ENCODE results near the gene SLN. TPM values are rescaled to one million over a fixed set of nuclear protein-coding genes. Genes with fewer than 3 reads are reported as not detected.

SLN gene
- polyA plus RNA-seq, 1 donor: 6.1 TPM

DNA sequence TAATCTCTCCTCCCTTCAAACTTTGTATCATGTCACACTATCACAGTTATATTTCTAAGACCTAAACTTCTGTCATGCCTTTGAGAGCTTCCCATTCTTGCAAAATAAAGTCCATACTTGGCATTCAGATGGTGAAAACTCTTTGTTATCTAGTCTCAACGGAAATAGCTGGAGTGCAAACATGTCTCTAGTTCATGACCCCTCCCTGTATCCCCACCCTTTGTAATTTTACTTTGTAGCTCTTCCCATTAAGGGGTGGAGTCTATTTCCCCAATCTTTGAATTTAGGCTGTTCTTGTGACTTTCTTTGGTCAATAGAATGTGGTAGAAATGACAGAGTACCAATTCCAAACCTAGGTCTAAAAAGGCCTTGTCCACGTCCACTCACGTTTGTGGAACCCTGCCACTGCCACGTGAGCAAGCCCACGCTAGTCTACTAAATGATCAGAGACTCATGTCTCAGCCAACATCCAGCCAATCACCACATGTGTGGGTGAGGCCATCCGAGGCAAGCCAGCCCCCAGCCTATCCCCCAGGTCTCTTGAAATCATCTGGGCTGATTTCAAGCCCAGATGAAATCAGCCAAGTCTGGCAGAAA, 23.4 kb downstream of the SLN start:
- Histone ChIP-seq H3K36me3 (ENCODE audit: control insufficient read depth, insufficient read depth, low read length) (no peaks in the 10 kb centered on the region), H3K4me3 (ENCODE audit: low read length) (no peak overlapping the region), H3K4me1 (ENCODE audit: control insufficient read depth, insufficient read depth, low read length) (no peaks in the 10 kb centered on the region), H3K27ac (ENCODE audit: low read length) (no peak overlapping the region), H3K27me3 (ENCODE audit: control insufficient read depth, insufficient read depth, low read length) (peaks cover 4% of the 10 kb centered on the region), H3K9me3 (ENCODE audit: control insufficient read depth, low read depth, low read length) (no peaks in the 10 kb centered on the region)
- WGBS (ENCODE audit: insufficient coverage, low lambda C conversion rate): no CpG with 5 or more reads among the region's 6 CpGs
- DNase-seq: no peak

DNA sequence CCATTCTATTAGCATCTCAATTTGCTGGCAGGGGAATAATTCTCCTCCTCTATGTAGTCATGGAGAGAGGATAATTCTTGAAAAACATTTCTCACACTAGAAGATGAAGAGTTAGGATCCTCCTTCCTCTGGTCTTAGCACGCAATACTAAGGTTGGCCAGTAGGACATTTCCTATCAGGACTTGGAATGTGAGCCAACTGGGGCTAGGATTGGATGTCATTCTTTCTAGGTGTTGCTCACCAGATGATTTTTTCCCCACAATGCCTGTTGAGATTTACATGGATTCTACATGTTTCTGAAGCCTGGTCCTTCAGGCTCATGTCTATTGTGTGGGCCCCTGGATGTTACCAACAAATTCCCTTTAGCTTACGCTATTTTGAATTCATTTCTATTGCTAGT, 28.0 kb downstream of the SLN start:
- no CpG with 5 or more reads among the region's 2 CpGs for WGBS (ENCODE audit: insufficient coverage, low lambda C conversion rate)
- Histone ChIP-seq H3K27ac (ENCODE audit: low read length) (no peak overlapping the region), H3K27me3 (ENCODE audit: control insufficient read depth, insufficient read depth, low read length) (no peaks in the 10 kb centered on the region), H3K9me3 (ENCODE audit: control insufficient read depth, low read depth, low read length) (no peaks in the 10 kb centered on the region), H3K4me1 (ENCODE audit: control insufficient read depth, insufficient read depth, low read length) (no peaks in the 10 kb centered on the region), H3K4me3 (ENCODE audit: low read length) (no peak overlapping the region), H3K36me3 (ENCODE audit: control insufficient read depth, insufficient read depth, low read length) (no peaks in the 10 kb centered on the region)
- no peak for DNase-seq

DNA sequence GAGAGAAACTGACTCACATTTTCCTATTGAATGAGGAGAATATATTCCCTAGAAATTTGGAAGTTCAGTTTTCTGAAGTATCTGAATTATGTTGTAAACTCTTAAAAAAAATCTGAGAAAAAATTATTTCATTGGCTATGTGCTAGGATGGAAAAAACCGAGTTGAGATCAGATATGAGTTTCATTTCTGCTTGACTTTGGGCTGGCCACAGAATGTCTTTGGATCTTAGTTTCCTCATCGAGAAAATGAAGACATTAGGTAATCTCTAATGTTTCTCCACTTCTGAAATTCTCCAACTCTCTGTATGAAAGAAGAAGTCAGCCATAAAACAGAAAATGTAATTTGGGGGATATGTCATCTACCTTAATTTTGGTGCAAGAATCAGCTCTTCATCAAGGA, 28.8 kb downstream of the SLN start:
- no peak overlapping the region for H3K27ac ChIP-seq (ENCODE audit: low read length)
- DNase-seq: no peak
- H3K4me3 ChIP-seq (ENCODE audit: low read length): no peak overlapping the region
- 78% methylated on average over 1 of the region's 2 CpGs for WGBS (ENCODE audit: insufficient coverage, low lambda C conversion rate)
- no peaks in the 10 kb centered on the region for H3K4me1 ChIP-seq (ENCODE audit: control insufficient read depth, insufficient read depth, low read length)
- H3K36me3 ChIP-seq (ENCODE audit: control insufficient read depth, insufficient read depth, low read length): no peaks in the 10 kb centered on the region
- H3K27me3 ChIP-seq (ENCODE audit: control insufficient read depth, insufficient read depth, low read length): no peaks in the 10 kb centered on the region
- no peaks in the 10 kb centered on the region for H3K9me3 ChIP-seq (ENCODE audit: control insufficient read depth, low read depth, low read length)

DNA sequence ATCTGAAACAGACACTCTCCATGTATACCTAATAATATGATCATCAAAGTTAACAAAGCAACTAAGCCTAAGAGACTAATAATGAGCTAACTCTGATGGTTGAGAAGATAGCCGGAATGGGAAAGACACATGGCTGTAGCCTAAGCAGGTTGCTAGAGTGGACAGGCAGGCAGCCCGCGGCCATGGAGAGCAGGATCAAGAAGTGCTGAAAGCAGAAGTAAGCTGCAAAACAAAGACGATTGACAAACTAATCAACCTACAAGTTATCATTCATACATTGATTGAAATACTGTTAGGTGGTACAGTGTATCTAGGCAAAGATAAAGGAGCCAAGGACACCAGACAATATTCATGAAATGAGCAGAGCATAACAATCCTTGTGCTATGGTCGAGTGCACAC, 29.3 kb downstream of the SLN start:
- H3K9me3 ChIP-seq (ENCODE audit: control insufficient read depth, low read depth, low read length): no peaks in the 10 kb centered on the region
- no peaks in the 10 kb centered on the region for H3K4me1 ChIP-seq (ENCODE audit: control insufficient read depth, insufficient read depth, low read length)
- WGBS (ENCODE audit: insufficient coverage, low lambda C conversion rate): no CpG with 5 or more reads among the region's 5 CpGs
- no peaks in the 10 kb centered on the region for H3K36me3 ChIP-seq (ENCODE audit: control insufficient read depth, insufficient read depth, low read length)
- no peak for DNase-seq
- H3K4me3 ChIP-seq (ENCODE audit: low read length): no peak overlapping the region
- no peak overlapping the region for H3K27ac ChIP-seq (ENCODE audit: low read length)
- no peaks in the 10 kb centered on the region for H3K27me3 ChIP-seq (ENCODE audit: control insufficient read depth, insufficient read depth, low read length)

DNA sequence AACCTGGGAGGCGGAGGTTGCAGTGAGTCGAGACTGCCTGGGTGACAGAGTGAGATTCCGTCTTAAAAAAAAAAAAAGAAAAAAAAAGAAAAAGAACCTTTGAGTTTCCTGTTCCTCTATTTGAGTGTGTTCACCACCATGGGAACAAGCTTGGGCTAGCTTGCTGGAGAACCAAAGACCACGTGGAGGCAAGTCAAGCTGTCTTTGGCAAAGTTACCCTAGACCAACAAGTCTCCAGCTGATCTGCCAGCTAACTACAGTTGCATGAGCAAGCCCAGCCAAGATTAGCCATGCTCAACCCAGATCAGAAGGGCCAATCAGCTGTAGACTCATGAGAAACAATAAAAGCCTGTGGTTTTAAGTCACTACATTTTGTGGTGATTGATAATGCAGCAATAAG, 29.7 kb downstream of the SLN start:
- WGBS (ENCODE audit: insufficient coverage, low lambda C conversion rate): no CpG with 5 or more reads among the region's 4 CpGs
- H3K36me3 ChIP-seq (ENCODE audit: control insufficient read depth, insufficient read depth, low read length): no peaks in the 10 kb centered on the region
- no peak for DNase-seq
- H3K9me3 ChIP-seq (ENCODE audit: control insufficient read depth, low read depth, low read length): no peaks in the 10 kb centered on the region
- H3K4me1 ChIP-seq (ENCODE audit: control insufficient read depth, insufficient read depth, low read length): no peaks in the 10 kb centered on the region
- no peak overlapping the region for H3K27ac ChIP-seq (ENCODE audit: low read length)
- H3K4me3 ChIP-seq (ENCODE audit: low read length): no peak overlapping the region
- H3K27me3 ChIP-seq (ENCODE audit: control insufficient read depth, insufficient read depth, low read length): no peaks in the 10 kb centered on the region

DNA sequence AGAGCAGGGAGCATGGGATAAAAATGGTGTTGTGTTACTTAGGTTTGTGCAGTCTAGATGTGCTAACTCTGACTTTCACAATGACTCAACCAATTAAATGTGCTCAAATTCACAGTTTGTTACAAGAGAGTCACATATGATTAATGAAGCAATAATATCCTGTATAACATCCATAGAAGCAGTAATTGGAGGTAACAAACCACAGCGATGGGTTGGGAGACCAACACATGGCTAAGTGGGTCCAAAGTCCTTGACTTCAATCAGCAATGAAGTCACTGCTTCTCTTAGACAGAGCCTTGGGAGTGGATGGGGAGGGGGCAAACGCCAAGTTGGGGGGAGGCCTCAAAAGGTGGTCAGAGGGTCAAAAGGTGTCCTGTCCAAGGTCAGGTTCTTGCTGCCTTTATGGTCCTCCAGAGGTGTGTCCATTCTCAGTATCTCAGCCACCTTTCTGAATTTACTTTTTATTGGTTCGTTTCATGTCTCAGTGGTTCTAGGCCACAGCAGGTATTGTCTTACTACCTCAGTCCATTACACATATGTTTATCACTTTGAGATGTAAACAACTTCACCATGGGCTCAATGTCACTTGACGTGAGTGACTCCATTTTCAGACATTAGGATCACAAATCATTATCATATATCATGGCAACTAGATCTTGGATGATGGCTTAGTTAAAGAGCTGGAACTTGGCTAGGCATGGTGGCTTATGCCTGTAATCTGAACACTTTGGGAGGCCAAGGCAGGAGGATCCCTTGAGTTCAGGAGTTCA, 32.4 kb downstream of the SLN start:
- 100% methylated on average over 1 of the region's 4 CpGs for WGBS (ENCODE audit: insufficient coverage, low lambda C conversion rate)
- Histone ChIP-seq H3K36me3 (ENCODE audit: control insufficient read depth, insufficient read depth, low read length) (no peaks in the 10 kb centered on the region), H3K9me3 (ENCODE audit: control insufficient read depth, low read depth, low read length) (no peaks in the 10 kb centered on the region), H3K4me3 (ENCODE audit: low read length) (no peak overlapping the region), H3K4me1 (ENCODE audit: control insufficient read depth, insufficient read depth, low read length) (no peaks in the 10 kb centered on the region), H3K27ac (ENCODE audit: low read length) (no peak overlapping the region), H3K27me3 (ENCODE audit: control insufficient read depth, insufficient read depth, low read length) (no peaks in the 10 kb centered on the region)
- no peak for DNase-seq

DNA sequence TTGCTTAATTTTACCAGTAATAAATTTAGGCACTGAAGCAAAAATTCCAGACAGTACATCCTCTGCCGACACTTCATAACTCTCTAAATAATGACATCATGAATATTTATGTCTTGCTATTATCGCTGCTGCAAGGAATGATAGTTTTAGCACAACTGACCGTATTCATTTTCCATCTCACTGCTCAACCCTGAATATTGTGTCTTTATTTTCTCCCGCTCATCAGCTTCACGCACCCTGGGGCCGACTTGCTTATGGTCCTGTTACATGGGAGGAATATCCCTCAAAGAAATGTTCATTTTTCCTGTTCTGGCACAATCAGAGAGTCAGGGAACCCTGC, 33.3 kb downstream of the SLN start:
- Histone ChIP-seq H3K4me3 (ENCODE audit: low read length) (no peak overlapping the region), H3K27me3 (ENCODE audit: control insufficient read depth, insufficient read depth, low read length) (no peaks in the 10 kb centered on the region), H3K36me3 (ENCODE audit: control insufficient read depth, insufficient read depth, low read length) (no peaks in the 10 kb centered on the region), H3K4me1 (ENCODE audit: control insufficient read depth, insufficient read depth, low read length) (no peaks in the 10 kb centered on the region), H3K9me3 (ENCODE audit: control insufficient read depth, low read depth, low read length) (no peaks in the 10 kb centered on the region), H3K27ac (ENCODE audit: low read length) (no peak overlapping the region)
- WGBS (ENCODE audit: insufficient coverage, low lambda C conversion rate): 82% methylated on average over 3 of the region's 6 CpGs
- no peak for DNase-seq

DNA sequence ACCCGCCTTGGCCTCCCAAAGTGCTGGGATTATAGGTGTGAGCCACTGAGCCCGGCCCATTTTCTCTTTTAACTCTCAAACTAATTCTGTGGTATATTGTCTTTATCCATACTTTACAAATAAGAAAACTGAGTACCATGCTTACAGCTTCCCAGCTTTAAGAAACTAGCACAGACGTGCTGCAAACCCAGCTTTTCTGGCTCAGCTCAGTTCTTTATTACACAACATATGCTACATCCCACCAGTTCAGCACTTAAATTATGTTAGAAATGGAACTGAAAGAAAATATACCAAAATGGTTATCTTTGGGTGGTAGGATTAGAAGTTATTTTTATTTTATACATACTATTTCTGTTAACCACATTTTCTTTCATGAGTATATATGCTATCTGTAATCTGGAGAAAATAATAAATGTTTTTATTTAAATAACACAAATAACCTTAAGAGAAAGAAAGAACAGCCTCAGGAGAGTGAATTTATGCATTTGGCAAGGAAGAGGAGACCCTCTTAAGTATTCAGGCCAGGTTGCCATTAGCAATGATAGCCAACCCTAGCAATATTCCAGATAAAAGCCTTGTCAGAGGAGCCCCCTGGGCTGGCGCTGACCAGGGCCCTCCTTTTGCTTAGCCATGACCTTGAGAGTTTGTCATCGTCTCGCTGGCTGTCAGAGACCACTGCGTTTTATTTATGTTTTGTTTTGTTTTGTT, 33.8 kb downstream of the SLN start:
- DNase-seq: no peak
- no CpG with 5 or more reads among the region's 7 CpGs for WGBS (ENCODE audit: insufficient coverage, low lambda C conversion rate)
- Histone ChIP-seq H3K9me3 (ENCODE audit: control insufficient read depth, low read depth, low read length) (no peaks in the 10 kb centered on the region), H3K4me1 (ENCODE audit: control insufficient read depth, insufficient read depth, low read length) (no peaks in the 10 kb centered on the region), H3K27ac (ENCODE audit: low read length) (no peak overlapping the region), H3K27me3 (ENCODE audit: control insufficient read depth, insufficient read depth, low read length) (no peaks in the 10 kb centered on the region), H3K36me3 (ENCODE audit: control insufficient read depth, insufficient read depth, low read length) (no peaks in the 10 kb centered on the region), H3K4me3 (ENCODE audit: low read length) (no peak overlapping the region)

DNA sequence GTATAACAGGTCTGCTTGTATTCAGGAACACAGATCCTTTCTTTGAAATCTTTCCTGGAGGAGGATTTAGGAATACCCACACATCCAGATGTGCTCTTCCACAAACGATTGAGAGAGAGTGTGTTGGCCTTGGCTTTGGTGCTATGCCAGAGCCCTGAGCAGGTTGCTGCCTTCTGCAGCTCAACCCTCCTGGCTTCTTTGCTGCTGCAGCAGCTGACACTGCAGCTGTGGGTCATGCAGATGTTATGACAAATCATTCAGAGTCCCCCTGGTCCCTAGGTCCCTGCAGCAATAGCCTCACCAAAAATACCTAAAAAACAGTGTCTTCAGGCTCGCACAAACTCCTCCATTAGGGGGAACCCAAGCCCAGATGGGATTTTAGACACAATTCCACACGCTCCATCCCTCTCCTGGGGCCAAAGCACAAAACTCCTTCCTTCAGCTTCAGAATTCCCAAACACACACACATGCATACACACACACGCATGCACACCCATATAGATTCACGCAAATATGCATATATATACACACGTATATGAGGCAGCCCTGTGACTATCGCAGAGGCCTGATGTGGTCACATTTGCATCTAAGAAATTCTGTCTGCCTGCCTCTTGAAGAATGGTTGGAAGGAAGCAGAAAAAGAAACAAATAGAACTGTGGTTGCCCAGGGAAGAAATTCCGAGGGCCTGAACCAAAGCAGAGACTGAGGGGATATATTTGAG, 35.4 kb downstream of the SLN start:
- Histone ChIP-seq H3K9me3 (ENCODE audit: control insufficient read depth, low read depth, low read length) (no peaks in the 10 kb centered on the region), H3K36me3 (ENCODE audit: control insufficient read depth, insufficient read depth, low read length) (no peaks in the 10 kb centered on the region), H3K4me3 (ENCODE audit: low read length) (no peak overlapping the region), H3K27me3 (ENCODE audit: control insufficient read depth, insufficient read depth, low read length) (no peaks in the 10 kb centered on the region), H3K4me1 (ENCODE audit: control insufficient read depth, insufficient read depth, low read length) (no peaks in the 10 kb centered on the region), H3K27ac (ENCODE audit: low read length) (no peak overlapping the region)
- DNase-seq: no peak
- WGBS (ENCODE audit: insufficient coverage, low lambda C conversion rate): 100% methylated on average over 1 of the region's 8 CpGs

DNA sequence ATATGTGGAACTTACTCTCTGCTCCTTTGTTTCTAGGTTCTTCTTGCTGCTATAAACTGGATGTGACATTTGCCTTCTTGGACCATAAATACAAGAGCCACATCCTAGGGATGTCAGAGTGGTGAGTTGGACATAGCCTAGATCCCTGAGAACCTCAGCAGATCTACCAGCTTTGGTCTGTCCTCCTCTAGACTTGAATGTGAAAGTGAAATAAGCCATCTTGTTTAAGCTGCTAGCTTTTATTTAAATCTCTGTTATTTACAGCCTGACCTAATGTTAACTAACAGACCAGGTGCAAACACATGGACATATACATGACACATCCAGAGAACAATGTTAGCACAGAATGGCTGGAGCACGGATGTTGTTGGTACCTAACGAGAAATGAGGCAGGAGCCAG, 36.0 kb downstream of the SLN start:
- no peaks in the 10 kb centered on the region for H3K27me3 ChIP-seq (ENCODE audit: control insufficient read depth, insufficient read depth, low read length)
- WGBS (ENCODE audit: insufficient coverage, low lambda C conversion rate): no CpG with 5 or more reads among the region's 2 CpGs
- no peaks in the 10 kb centered on the region for H3K36me3 ChIP-seq (ENCODE audit: control insufficient read depth, insufficient read depth, low read length)
- H3K9me3 ChIP-seq (ENCODE audit: control insufficient read depth, low read depth, low read length): no peaks in the 10 kb centered on the region
- no peak overlapping the region for H3K4me3 ChIP-seq (ENCODE audit: low read length)
- H3K4me1 ChIP-seq (ENCODE audit: control insufficient read depth, insufficient read depth, low read length): no peaks in the 10 kb centered on the region
- H3K27ac ChIP-seq (ENCODE audit: low read length): no peak overlapping the region
- DNase-seq: no peak

Measured in large intestine (tissue), 3 donors.